GM21526 (cell line): ENCODE measurements around the gene MAL.
"Not testable (repeated sequence)": the region's sequence is repeated elsewhere in the genome, so short reads cannot be mapped to it uniquely, and the experiment has no call there.

Experiments
- ATAC-seq: cut with Tn5 transposase; IDR thresholded peaks from one replicate; pipeline ENCODE4 v1.9.1; 2021; ENCODE audit warnings: moderate library complexity; ENCODE audit not compliant: unreplicated experiment, low FRiP score

MAL gene

GRCh38 chr2:95082477-95082876 is 57.0 kb downstream of the MAL start:
- ATAC-seq: no peak

GRCh38 chr2:95086017-95086416 is 60.5 kb downstream of the MAL start:
- no peak for ATAC-seq

GRCh38 chr2:95087379-95087778 is 61.9 kb downstream of the MAL start:
- ATAC-seq: no peak

- no peak for ATAC-seq
These were observed 66.5 kb downstream of the MAL start for GRCh38 chr2:95091885-95092555.

- ATAC-seq: not testable (repeated sequence)
These were observed 72.8 kb downstream of the MAL start for GRCh38 chr2:95098273-95098672.

- ATAC-seq: no peak
These were observed 74.4 kb downstream of the MAL start for GRCh38 chr2:95099910-95100309.
